Calu3 (cell line): ENCODE data around the gene MYH9. TPM values are rescaled to one million over a fixed set of nuclear protein-coding genes. Genes with fewer than 3 reads are reported as not detected.

Experiments
- BruUV-seq: library from RNA; stranded (reverse); fragments of 400-500 nt; replicated peaks from 2 replicates; lab custom pipeline; 2021; lab: Mats Ljungman, UMichigan
- CTCF ChIA-PET: fragments of 300-600 bp; sonication (Branson Sonifier 250); formaldehyde crosslinking; loops from one replicate; lab custom pipeline; 2022; ENCODE audit warnings: antibody characterized with exemption; lab: Charles Lee
- DNase-seq: peaks from one replicate; pipeline ENCODE4 v3.0.0; 2022
- H3K27ac Mint-ChIP-seq: one replicate; pipeline ENCODE4 v1.8.0; 2022; ENCODE audit warnings: mixed read lengths; ENCODE audit not compliant: unreplicated experiment
- H3K27me3 Mint-ChIP-seq: one replicate; pipeline ENCODE4 v1.8.0; 2022; ENCODE audit warnings: mixed read lengths; ENCODE audit not compliant: unreplicated experiment
- H3K36me3 Mint-ChIP-seq: one replicate; pipeline ENCODE4 v1.8.0; 2022; ENCODE audit warnings: mild to moderate bottlenecking, moderate library complexity, mixed read lengths; ENCODE audit not compliant: insufficient read depth, unreplicated experiment
- H3K4me1 Mint-ChIP-seq: one replicate; pipeline ENCODE4 v1.8.0; 2022; ENCODE audit warnings: mild to moderate bottlenecking, low read depth, mixed read lengths; ENCODE audit not compliant: unreplicated experiment
- H3K4me3 Mint-ChIP-seq: one replicate; pipeline ENCODE4 v1.8.0; 2022; ENCODE audit warnings: mild to moderate bottlenecking, low read depth, moderate library complexity, mixed read lengths; ENCODE audit not compliant: unreplicated experiment
- H3K9me3 Mint-ChIP-seq: one replicate; pipeline ENCODE4 v1.8.0; 2022; ENCODE audit warnings: low read depth, mixed read lengths; ENCODE audit not compliant: unreplicated experiment
- intact Hi-C: fragments of 100-400 bp; cut with micrococcal nuclease; formaldehyde crosslinking; loops from one replicate; pipeline ENCODE4 v1.10.0; 2022; ENCODE audit not compliant: unreplicated experiment
- total RNA-seq: library from RNA; stranded (reverse); gene quantifications from 2 replicates; pipeline ENCODE4 v1.2.3, GENCODE V29; 2022
- TF ChIP-seq, protein P1 (sequence below): fragments of 200-600 bp; IDR thresholded peaks from one replicate; pipeline ENCODE4 v1.8.0; 2022; ENCODE audit warnings: antibody characterized with exemption; ENCODE audit not compliant: unreplicated experiment

The MYH9 gene
- total RNA-seq, 1 experiment from 2014 or later = 606 TPM

DNA sequence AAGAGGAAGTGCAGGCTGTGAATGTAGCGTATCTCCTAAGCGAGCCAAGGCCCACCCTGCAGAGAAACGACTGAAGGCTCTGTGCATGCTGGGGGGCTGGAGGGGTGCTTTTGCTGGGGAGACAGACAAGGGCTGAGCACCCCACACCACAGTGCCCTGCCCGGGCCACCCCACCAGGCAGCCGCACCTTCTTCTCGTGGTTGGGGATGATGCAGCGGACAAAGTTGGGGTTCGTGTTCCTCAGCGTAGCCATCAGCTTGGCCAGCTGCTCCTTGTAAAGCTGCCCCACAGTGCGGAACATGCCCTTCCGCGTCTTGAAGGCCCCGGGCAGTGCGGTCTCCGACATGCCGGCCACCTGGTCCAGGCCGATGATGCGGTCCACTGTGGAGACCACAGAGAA, 81.5 kb downstream of the MYH9 start:
- intact Hi-C loops = no loop called here
- no peaks in the 10 kb centered on the region for H3K27me3 Mint-ChIP-seq
- TF ChIP-seq, protein P1, sequence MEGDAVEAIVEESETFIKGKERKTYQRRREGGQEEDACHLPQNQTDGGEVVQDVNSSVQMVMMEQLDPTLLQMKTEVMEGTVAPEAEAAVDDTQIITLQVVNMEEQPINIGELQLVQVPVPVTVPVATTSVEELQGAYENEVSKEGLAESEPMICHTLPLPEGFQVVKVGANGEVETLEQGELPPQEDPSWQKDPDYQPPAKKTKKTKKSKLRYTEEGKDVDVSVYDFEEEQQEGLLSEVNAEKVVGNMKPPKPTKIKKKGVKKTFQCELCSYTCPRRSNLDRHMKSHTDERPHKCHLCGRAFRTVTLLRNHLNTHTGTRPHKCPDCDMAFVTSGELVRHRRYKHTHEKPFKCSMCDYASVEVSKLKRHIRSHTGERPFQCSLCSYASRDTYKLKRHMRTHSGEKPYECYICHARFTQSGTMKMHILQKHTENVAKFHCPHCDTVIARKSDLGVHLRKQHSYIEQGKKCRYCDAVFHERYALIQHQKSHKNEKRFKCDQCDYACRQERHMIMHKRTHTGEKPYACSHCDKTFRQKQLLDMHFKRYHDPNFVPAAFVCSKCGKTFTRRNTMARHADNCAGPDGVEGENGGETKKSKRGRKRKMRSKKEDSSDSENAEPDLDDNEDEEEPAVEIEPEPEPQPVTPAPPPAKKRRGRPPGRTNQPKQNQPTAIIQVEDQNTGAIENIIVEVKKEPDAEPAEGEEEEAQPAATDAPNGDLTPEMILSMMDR = no peak
- BruUV-seq = no TSS peak
- H3K36me3 Mint-ChIP-seq = peaks cover 73% of the 10 kb centered on the region
- no peak overlapping the region for H3K27ac Mint-ChIP-seq
- CTCF ChIA-PET = no interaction called here
- no peak for DNase-seq
- peaks cover 8% of the 10 kb centered on the region for H3K4me1 Mint-ChIP-seq
- H3K4me3 Mint-ChIP-seq = no peak overlapping the region
- no peaks in the 10 kb centered on the region for H3K9me3 Mint-ChIP-seq

DNA sequence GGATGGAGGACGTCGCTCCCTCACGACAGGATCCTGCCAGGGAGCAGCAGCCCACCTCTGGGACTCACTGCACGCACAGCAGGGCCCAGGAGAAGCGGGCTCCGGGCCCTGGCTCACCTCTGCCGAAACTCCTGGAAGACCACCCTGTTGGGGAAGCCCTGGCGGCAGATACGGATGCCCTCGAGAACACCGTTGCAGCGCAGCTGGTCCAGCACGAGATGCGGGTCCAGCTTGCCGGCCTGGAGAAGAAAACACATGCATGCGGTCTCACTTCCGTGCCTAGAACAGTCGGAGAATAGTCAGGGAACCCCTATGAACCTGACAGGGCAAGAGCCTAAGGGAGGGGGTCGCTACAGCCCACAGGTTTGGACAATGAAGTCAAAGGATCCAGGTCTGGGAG, 82.0 kb downstream of the MYH9 start:
- no TSS peak for BruUV-seq
- Mint-ChIP-seq H3K27ac (no peak overlapping the region), H3K4me3 (no peak overlapping the region), H3K9me3 (no peaks in the 10 kb centered on the region), H3K4me1 (peaks cover 8% of the 10 kb centered on the region), H3K36me3 (peaks cover 77% of the 10 kb centered on the region), H3K27me3 (no peaks in the 10 kb centered on the region)
- CTCF ChIA-PET = no interaction called here
- intact Hi-C loops = no loop called here
- DNase-seq = no peak
- TF ChIP-seq, protein P1 = no peak

DNA sequence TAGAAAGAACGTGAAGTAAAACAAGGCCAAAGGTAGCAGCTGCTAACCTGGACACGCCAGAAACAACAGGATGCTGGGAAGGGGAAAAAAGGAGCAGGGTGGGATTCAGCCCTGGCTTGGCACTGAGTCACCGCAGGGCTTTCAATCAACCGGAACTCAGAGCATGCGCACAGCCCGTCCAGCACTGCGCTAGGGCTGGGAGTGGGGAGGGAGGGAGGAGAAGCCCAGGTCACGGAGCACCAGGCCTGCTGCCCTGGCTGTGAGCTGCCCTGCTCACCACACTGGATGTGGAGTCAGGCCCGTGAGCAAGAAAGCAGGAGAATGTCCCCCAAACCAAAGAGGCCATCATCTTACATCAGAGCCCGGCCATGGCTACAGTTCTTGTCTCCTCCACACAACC, 83.3 kb downstream of the MYH9 start:
- intact Hi-C loops = no loop called here
- TF ChIP-seq, protein P1 = no peak
- Mint-ChIP-seq H3K27ac (peak overlapping the region; percentile 76), H3K27me3 (no peaks in the 10 kb centered on the region), H3K4me3 (no peak overlapping the region), H3K9me3 (no peaks in the 10 kb centered on the region), H3K4me1 (peaks cover 8% of the 10 kb centered on the region), H3K36me3 (peaks cover 86% of the 10 kb centered on the region)
- BruUV-seq = no TSS peak
- CTCF ChIA-PET = no interaction called here
- no peak for DNase-seq

DNA sequence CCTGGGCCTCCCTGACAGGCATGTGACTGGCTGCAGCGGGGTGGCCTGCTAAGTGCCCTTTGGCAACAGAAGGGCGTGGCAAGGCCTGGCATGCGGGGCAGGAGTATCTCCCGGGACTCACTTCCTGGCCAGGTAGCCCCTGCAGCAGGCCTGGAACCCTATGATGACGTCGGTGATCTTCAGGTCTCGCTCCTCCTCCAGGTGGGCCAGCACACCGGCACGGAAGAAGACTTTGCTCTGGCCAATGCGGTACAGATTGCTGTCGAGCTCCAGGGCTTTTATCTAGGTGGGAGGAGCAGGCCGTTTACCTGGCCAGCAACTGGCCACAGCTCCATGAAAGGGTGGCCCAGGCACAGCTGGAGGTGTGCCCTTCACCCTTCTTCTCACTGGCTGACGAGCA, 83.9 kb downstream of the MYH9 start:
- Mint-ChIP-seq H3K9me3 (no peaks in the 10 kb centered on the region), H3K4me3 (no peak overlapping the region), H3K36me3 (peaks cover 84% of the 10 kb centered on the region), H3K27me3 (no peaks in the 10 kb centered on the region), H3K4me1 (peaks cover 8% of the 10 kb centered on the region), H3K27ac (peak overlapping the region; percentile 76)
- peak; percentile 54 for DNase-seq
- BruUV-seq = no TSS peak
- TF ChIP-seq, protein P1 = no peak
- CTCF ChIA-PET = interaction anchor here (1.2 kb wide), 1 partner anchor 166 kb away, joined by 3 read pairs; no protein-coding TSS in a partner anchor
- intact Hi-C loops = no loop called here
